ENCODE results near the gene ATP4B.
"Not testable (repeated sequence)": the region's sequence is repeated elsewhere in the genome, so short reads cannot be mapped to it uniquely, and the experiment has no call there.

Gene ATP4B

DNA sequence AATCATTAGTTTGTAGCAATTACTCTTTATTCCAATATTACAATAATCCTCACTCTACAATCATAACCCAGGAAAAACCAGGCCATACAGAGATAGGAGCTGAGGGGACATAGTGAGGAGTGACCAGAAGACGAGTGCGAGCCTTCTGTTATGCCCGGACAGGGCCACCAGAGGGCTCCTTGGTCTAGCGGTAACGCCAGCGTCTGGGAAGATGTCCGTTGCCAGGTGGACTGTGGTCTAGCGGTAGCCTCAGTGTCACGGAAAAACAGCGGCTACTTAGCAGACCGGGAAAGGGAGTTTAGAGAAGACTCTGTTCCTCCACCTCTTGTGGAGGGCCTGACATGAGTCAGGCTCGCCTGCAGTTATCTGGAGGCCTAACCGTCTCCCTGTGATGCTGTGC lies 36.5 kb downstream of the ATP4B start:
- not testable (repeated sequence) for H3K9me3 ChIP-seq (ENCODE audit: low read length); H3K27ac ChIP-seq (ENCODE audit: low read depth, low read length, poor library complexity, severe bottlenecking); H2AFZ ChIP-seq (ENCODE audit: low read length); H3K9me2 ChIP-seq (ENCODE audit: low read depth, low read length); H4K20me1 ChIP-seq (ENCODE audit: insufficient read depth, low read length); H3K9ac ChIP-seq (ENCODE audit: low read length); H3K27me3 ChIP-seq (ENCODE audit: insufficient read depth, low read length); H3F3A ChIP-seq (ENCODE audit: insufficient read depth, low read length); H3K4me1 ChIP-seq (ENCODE audit: insufficient read depth, low read length, severe bottlenecking); H3K4me3 ChIP-seq (ENCODE audit: low read depth, low read length, poor library complexity, severe bottlenecking); H3K4me2 ChIP-seq (ENCODE audit: low read length)
- peak; percentile 28; the same call in 1 of the 2 replicates for TF ChIP-seq CTCF (IDR thresholded peaks at IDR 0.05; ENCODE audit: low read length)
- peaks cover 96% of the 10 kb centered on the region for H3K36me3 ChIP-seq (ENCODE audit: insufficient read depth, low read length)
- peaks cover 34% of the 10 kb centered on the region for H3K79me2 ChIP-seq (ENCODE audit: insufficient read depth, low read length)

- no peak overlapping the region for H3K4me3 ChIP-seq (ENCODE audit: low read depth, low read length, poor library complexity, severe bottlenecking)
- peaks cover 35% of the 10 kb centered on the region for H3K79me2 ChIP-seq (ENCODE audit: insufficient read depth, low read length)
- H3K9me2 ChIP-seq (ENCODE audit: low read depth, low read length) = no peaks in the 10 kb centered on the region
- H4K20me1 ChIP-seq (ENCODE audit: insufficient read depth, low read length) = no peaks in the 10 kb centered on the region
- peaks cover 96% of the 10 kb centered on the region for H3K36me3 ChIP-seq (ENCODE audit: insufficient read depth, low read length)
- H3K4me1 ChIP-seq (ENCODE audit: insufficient read depth, low read length, severe bottlenecking) = no peaks in the 10 kb centered on the region
- H3K27ac ChIP-seq (ENCODE audit: low read depth, low read length, poor library complexity, severe bottlenecking) = no peak overlapping the region
- no peak overlapping the region for H2AFZ ChIP-seq (ENCODE audit: low read length)
- H3K9ac ChIP-seq (ENCODE audit: low read length) = no peak overlapping the region
- H3K9me3 ChIP-seq (ENCODE audit: low read length) = no peaks in the 10 kb centered on the region
- H3F3A ChIP-seq (ENCODE audit: insufficient read depth, low read length) = no peaks in the 10 kb centered on the region
- no peaks in the 10 kb centered on the region for H3K27me3 ChIP-seq (ENCODE audit: insufficient read depth, low read length)
- TF ChIP-seq CTCF (IDR thresholded peaks at IDR 0.05; ENCODE audit: low read length) (no peak), EZH2 (IDR thresholded peaks at IDR 0.05; ENCODE audit: borderline replicate concordance, low read length) (no peak)
- no peak overlapping the region for H3K4me2 ChIP-seq (ENCODE audit: low read length)
Observed at GRCh38 chr13:113621046-113621445, 37.0 kb downstream of the ATP4B start.

- Histone ChIP-seq H3K27me3 (ENCODE audit: insufficient read depth, low read length) (no peaks in the 10 kb centered on the region), H3K27ac (ENCODE audit: low read depth, low read length, poor library complexity, severe bottlenecking) (no peak overlapping the region), H3F3A (ENCODE audit: insufficient read depth, low read length) (no peaks in the 10 kb centered on the region), H3K79me2 (ENCODE audit: insufficient read depth, low read length) (peaks cover 42% of the 10 kb centered on the region), H3K4me2 (ENCODE audit: low read length) (no peak overlapping the region), H3K9me2 (ENCODE audit: low read depth, low read length) (no peaks in the 10 kb centered on the region), H3K4me3 (ENCODE audit: low read depth, low read length, poor library complexity, severe bottlenecking) (no peak overlapping the region), H2AFZ (ENCODE audit: low read length) (no peak overlapping the region), H3K9me3 (ENCODE audit: low read length) (no peaks in the 10 kb centered on the region), H3K9ac (ENCODE audit: low read length) (no peak overlapping the region), H3K36me3 (ENCODE audit: insufficient read depth, low read length) (peaks cover 96% of the 10 kb centered on the region), H4K20me1 (ENCODE audit: insufficient read depth, low read length) (no peaks in the 10 kb centered on the region), H3K4me1 (ENCODE audit: insufficient read depth, low read length, severe bottlenecking) (no peaks in the 10 kb centered on the region)
- TF ChIP-seq CTCF (IDR thresholded peaks at IDR 0.05; ENCODE audit: low read length) (no peak), EZH2 (IDR thresholded peaks at IDR 0.05; ENCODE audit: borderline replicate concordance, low read length) (no peak)
Observed at GRCh38 chr13:113620036-113620796, 37.8 kb downstream of the ATP4B start.
